22Rv1 (cell line): ENCODE measurements around the gene PCSK6.

ENCODE experiments used
- CTCF ChIP-seq: fragments of 450-650 bp; IDR thresholded peaks from 2 replicates; pipeline ENCODE4 v1.5.1; 2017; ENCODE audit warnings: mild to moderate bottlenecking
- ZFX ChIP-seq: fragments of 450-650 bp; IDR thresholded peaks from 2 replicates; pipeline ENCODE4 v1.6.1; 2017; ENCODE audit warnings: antibody characterized with exemption, borderline replicate concordance

- TF ChIP-seq CTCF, result no peak
- TF ChIP-seq ZFX, result no peak
Observed at GRCh38 chr15:101442272-101442671, 47.2 kb downstream of the PCSK6 start.
